Activated CD4-positive, alpha-beta T cell treated with anti-CD3 and anti-CD28 coated beads, Interleukin-2, amount 50 U/mL, for 24 hours (primary cell): ENCODE measurements around the gene RIIAD1.

Experiments
- DNase-seq, 2 donors: peaks; one replicate each; pipeline ENCODE4 v3.0.0-alpha.2; 2020; ENCODE audit warnings: low read depth in 1 of 2, low spot score in 1 of 2

The RIIAD1 gene

GRCh38 chr1:151710187-151710840, 11.0 kb upstream of the RIIAD1 start:
- peak; percentile 13 to 22 for DNase-seq

DNA sequence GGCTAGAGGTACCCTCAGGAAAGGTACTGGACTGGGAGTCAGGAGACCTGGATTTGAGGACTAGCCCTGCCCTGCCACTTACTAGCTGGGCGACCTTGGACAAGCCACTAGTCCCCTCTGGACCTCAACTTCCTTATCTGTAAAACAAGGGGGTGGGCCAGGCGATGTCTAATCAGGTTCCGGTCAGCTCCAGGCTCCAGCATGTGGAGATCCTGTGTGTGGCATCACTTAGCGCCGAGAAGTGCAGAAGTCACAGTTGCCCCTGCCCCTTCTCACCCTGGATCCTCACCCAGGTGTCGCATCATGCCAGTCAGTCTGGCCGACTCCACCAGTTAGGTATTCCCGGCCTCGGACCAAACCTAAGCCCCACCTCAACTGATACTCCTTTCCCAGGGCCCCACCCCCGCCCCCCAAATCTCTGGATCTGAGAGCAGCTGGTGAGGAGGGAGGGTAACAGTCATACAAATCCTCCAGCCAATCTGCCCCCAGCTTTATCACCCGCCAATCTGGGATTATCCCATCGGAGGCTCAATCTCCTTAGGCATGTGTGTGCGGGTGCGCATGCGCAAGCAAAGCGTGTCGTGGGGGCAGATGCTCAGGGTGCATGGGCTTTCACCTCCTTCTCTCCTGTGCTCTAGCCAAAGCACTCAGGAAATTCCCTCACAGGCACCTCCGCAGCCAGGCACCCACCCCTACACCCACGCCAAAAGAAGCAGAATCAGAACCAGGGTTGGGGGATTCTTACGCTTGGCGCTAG, 10.1 kb upstream of the RIIAD1 start:
- no peak for DNase-seq

DNA sequence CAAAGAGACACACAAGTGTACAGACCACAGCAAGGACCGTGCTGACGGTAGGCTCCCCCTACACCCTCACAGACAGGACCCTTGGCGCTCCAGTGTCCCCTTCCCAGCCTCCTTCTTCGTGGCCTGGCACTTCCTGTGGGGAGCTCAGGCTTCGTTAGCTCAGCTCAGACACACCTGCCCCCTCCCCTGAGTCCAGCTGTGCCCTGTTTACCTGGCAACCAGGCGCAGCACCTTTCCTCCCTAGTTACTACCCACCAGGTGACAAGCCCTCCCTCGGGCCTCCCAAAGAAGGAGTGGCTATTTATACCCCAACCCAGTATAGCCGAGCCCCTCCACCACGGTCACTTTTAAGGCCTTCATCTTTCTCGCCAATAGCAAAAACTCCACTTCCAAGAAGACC, 9.4 kb upstream of the RIIAD1 start:
- no peak for DNase-seq

GRCh38 chr1:151713044-151713443, 8.3 kb upstream of the RIIAD1 start:
- DNase-seq, result no peak

- DNase-seq, result no peak
Observed at GRCh38 chr1:151713874-151714273, 7.4 kb upstream of the RIIAD1 start.

- DNase-seq, result no peak
Observed at GRCh38 chr1:151714820-151715725, 6.2 kb upstream of the RIIAD1 start.

DNA sequence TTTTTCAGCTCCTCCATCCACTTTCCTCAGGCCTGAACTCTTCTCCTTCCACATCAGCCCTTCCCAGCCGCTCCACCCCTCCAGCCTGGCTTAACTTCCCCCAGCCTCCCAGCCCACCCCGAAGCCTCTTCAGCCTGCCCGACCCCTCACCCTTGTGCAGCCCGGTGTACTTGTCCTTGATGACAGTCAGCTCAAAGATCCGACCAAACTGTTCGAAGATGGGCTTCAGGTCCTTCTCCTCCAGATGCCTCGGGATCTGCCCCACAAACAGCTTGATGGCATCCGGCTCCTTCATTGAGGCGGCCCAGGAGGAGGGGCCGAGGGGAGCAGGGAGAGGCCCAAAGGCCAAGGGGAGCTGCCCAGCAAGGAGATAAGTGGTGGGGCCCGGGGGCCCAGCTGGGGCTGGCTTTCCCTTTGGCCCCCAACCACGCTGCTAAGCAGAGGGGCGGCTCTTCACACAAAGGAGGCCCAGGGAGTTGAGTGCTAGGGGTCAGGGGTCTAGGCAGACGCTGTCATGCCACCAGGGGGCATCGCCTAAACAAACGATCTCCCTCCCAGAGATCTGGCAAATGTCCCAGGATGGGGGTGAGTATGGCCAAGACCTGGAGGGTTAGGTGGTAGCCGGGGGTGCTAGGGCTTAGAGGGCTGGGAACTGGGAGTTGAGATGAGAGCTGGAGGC, 5.5 kb upstream of the RIIAD1 start:
- no peak for DNase-seq

DNA sequence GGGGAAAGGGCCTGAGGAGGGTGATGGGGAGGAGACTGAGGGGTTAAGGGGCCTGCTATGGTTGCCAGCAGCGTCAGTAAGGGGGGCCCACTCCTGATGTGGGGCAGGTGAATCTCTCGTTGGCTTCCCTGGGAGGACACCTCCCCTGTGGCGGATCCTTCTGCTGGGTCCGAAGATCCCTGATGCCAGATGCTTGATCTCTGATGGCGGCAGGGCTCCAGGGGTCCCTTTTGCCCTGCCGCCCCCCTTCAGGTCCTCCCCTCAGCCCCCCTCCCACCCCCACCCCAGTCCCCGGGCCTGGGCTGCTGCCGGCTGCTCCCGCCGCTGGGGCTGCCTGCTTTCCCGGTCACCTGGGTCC, 4.9 kb upstream of the RIIAD1 start:
- DNase-seq, result no peak

- no peak for DNase-seq
Observed at GRCh38 chr1:151716771-151717631, 4.3 kb upstream of the RIIAD1 start, which contains the start of gene CELF3. Gene CELF3, minus strand, starts transcription at chr1:151716803. Its CDS starts 783 bp downstream, at chr1:151716020.

DNA sequence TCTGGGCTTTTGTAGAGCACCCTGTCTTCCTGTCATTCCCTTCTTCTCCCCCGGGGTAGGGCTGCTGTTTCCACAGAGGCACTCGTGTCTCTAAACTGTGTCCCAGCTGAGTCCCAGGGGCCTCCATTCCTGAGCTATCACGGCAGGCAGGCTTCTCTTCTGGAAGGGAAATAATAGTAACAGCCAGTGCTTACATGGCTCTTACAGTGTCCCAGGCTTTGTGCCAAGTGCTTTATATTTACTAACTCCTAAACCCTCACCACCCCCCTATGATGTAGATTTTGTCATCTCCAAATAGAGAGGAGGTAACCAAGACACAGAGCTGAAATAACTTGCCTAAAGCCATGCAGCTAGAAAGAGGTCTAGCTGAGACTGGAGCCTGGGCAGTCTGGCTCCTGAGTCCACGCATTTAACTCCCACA, 3.3 kb upstream of the RIIAD1 start:
- DNase-seq, result no peak

DNA sequence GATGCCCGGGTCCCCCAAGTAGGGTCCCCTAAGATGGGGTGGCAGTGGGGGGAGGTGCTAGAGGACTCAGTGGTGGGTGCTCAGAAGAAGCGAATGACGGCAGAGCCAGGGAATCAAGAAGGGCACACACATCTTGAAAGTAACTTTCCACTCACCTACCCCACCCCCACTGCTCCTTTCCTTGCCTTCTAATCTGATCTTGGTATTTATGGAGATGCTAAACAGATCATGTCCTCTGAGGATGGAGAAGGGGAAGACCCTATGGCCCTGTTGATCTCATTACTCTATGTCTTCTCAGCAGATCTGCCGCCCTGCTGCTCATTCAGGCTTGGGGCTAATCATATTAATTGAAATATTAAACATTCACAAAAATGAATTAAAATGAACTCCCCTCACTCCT, 2.7 kb upstream of the RIIAD1 start:
- no peak for DNase-seq

GRCh38 chr1:151720125-151720524, 1.2 kb upstream of the RIIAD1 start:
- no peak for DNase-seq

- DNase-seq, result no peak
Observed at GRCh38 chr1:151720554-151720953, 768 bp upstream of the RIIAD1 start.

- DNase-seq, result no peak
Observed at GRCh38 chr1:151721788-151722510, 627 bp downstream of the RIIAD1 start.

DNA sequence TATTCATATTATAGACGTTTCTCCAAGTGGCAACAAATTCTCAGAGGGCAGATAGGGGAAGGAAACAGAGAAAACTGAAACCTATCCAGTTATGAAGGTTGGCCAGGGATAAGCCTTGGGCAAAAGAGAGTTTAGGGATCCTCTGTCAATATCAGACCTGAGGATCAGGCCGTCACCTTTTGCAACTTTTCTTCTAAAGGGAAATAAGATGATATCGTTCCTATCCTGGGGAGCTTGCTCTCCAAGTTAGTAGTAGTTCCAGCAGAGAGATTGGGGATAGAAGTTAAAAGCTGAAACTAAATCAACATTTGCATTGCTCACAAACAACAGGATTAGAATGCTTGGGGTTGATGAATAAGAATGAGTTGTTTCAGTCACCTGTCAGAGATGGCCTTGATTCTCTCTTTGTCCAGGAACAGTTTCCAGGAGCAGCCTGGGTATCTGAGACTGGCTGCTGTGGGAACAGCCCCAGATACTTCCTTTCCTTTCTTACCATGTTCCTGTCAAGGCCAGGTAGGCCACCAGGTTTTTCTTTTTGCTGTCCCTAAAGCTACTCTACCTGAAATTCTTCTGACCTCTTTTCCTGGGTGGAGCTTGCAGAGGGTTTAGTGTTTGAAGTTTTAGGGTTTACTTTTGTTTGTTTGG, 2.5 kb downstream of the RIIAD1 start:
- no peak for DNase-seq

DNA sequence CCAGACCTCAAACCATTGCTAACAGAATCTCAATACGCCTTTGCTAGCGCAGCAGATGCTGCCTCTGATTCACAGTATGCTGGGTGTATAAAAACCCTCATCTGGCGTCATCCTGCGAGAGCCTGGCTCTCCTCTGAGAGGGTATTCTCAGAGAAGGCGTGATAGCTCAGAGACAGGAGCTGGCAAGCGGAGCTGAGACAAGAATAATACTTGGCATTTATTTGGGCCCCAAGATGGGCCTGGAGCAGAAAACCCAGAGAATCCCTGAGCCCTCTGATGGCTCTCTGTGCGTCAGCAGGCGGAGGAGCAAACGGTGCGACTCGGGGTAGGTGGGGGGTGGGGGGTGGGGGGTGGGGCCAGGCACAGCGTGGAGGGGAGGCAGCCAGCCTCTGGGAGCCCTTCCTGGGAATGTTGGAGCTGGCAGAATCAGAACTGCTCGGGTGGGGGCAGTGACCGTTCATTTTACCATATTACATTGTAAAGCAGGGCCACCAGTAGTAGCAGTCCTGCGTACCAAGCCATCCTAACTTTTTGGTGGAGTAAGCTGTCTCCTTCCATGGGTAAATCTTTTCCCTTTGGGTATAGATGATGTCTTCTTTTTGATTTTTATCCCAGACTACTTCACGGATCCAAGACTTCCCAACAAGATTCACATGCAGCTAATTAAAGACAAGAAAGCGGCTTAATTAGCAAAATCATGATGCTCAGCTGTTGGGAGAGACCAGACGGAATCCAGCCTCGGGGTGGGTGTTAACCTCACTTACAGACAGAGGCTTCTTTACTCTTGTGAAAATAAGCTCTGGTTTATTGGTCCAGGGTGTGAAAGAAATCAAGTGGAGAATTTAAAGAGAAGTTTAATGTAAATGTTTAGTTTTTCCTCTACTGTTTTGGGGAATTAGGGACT, 7.1 kb downstream of the RIIAD1 start:
- no peak for DNase-seq

DNA sequence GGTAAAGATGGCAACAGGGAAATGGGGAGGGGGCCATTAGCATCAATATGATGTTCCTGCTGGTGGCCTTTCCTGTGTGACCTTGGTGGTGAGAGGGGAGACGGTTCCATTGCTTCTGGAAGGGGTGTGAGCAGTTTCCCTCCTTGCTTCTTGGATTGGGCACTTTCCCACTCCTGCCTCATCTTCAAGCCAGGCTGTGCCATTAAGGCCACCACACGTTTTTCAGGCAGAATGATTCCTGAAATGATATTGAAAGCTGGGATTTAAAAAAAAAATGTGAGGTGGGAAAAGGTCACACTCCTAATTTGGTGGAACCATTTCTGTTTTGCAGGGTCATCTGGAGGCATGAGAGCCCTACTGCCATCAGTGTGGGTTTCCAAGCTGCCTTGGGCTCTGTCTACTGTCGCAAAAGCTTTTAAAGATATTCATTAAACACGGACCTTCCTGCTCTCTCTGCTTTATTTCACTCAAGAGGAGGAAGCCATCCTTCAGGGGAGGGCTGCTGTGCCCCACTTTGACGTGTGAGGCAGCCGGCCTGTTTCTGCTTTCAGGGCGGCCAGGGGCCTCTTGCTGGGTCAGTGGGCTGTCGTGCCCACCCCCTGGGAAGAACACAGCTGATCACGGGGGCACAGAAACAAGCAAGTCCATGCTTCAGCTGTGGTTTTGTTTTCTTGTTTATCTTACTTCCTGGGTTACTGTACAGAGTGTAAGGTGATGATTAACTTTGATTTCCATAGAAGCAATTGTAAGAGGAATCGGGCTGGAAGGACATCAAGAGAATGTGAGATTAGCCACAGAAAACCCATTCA, 8.0 kb downstream of the RIIAD1 start:
- no peak for DNase-seq
